NCI-H526 (cell line): ENCODE measurements around the gene SESTD1.
"Not testable (repeated sequence)": the region's sequence is repeated elsewhere in the genome, so short reads cannot be mapped to it uniquely, and the experiment has no call there.

ENCODE experiments used
- DNase-seq, 2 experiments: peaks; one replicate each; lab custom pipeline; 2025; lab: John Stamatoyannopoulos, UW

SESTD1 gene

GRCh38 chr2:179237209-179237946, 27.3 kb downstream of the SESTD1 start:
- no peak for DNase-seq

DNA sequence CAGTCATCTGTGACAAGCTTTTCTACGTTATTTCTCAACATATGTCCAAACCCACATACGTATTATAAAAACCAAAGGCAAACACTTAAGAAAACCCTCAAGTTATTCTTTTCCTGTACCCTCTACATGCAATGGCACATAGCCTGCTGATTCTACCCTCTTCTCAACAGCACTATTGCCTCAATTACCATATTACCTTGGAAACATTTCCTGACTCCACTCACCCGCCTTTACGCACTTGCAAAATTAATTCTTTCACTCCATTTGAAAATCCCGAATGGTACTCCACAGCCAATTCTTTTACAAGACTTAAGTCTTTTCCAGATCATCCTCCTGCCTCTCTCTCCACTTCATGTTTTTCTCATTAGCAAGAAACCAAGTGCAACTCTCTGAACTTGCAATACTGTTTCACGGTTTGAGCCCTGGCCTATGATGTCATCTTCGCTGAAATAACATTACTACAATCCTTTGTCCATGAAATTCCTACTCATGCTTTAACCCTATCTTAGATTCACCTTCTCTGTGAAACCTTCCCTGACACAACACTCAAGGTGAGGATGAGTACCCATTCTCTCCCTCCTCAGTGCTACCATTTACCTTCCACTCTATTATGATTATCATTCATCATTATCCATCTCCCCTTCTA, 29.0 kb downstream of the SESTD1 start:
- DNase-seq = no peak

GRCh38 chr2:179234658-179235240, 29.9 kb downstream of the SESTD1 start:
- DNase-seq = no peak

GRCh38 chr2:179233626-179234430, 30.8 kb downstream of the SESTD1 start:
- no peak for DNase-seq

DNA sequence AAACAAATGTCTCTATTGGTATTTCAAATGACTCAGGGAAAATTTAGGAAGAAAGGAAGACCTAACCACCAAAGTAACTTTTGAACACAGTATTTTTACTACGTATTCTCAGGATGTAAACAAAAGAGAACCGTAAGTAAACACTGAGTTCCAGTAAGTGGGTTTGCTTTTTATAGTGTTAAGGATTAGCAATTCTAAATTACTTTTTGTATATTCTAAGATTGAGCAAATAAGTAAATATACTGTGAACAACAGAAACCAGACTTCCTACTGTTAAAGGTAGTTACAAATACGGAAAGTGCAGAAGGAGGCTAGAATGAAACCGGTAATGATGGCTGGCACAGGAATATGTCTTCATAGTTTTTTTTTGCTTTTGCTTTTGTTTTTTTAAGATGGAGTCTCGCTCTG, 31.5 kb downstream of the SESTD1 start:
- no peak for DNase-seq

- DNase-seq = no peak
Observed at GRCh38 chr2:179226961-179227259, 37.7 kb downstream of the SESTD1 start.

DNA sequence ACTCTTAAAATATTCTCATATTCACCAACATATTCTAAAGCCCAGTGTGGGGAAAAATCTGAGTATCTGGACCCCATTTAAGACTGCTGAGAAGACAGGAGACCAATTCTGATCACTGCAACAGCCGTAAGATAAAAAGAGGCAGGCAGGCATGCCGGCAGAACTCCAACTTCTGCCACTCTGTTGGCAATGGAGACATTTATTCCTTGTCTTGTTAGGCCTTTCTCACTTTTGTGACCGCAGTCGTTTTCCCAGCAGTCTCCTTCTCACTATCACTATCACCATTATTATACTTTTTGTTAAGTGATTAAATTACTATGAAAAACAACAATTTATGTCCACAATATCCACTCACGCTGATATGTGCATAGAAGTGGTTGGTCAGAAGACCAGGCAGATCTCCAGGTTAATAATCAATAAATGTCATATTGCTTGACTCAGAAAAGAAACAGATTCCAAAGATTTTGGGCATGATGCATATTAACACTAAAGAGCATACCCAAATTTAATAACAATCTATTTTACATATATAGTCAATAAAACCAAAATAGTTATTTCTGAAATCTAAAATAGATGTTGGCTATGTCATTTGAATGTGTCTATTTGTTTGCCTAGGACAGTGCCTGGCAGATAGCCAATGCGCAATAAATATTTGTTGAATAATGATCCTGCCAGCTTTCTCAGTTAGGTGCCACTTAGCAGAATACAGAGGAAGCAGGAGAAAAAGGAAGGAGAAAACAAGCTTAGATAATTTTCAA, 38.2 kb downstream of the SESTD1 start:
- no peak for DNase-seq

DNA sequence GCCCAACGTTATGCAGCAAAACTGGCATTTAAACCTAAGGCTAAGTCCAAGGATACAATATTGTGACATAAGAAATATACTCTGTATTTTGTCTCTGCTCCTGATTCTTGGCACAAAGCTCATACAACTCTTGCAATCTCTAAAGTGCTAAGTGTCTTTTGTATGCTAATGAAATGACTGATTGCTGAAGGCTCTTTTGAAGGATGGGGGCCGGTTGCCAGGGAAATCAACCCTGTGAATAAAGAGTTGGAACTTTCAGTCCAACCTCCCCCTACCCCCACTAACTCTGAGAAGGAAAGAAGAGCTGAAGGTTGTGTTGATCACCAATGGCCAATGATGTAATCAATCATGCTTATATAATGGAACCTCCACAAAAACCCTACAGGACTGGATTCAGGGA, 40.3 kb downstream of the SESTD1 start:
- no peak for DNase-seq

- DNase-seq = no peak
Observed at GRCh38 chr2:179222076-179222475, 42.6 kb downstream of the SESTD1 start.

- DNase-seq = peak; percentile 15 to 81
Observed at GRCh38 chr2:179218848-179219594, 45.6 kb downstream of the SESTD1 start.

DNA sequence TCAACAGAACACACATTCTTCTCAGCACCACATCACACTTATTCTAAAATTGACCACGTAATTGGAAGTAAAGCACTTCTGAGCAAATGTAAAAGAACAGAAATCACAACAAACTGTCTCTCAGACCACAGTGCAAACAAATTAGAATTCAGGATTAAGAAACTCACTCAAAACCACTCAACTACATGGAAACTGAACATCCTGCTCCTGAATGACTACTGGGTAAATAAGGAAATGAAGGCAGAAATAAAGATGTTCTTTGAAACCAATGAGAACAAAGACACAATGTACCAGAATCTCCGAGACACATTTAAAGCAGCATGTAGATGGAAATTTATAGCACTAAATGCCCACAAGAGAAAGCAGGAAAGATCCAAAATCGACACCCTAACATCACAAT, 50.0 kb downstream of the SESTD1 start:
- DNase-seq = not testable (repeated sequence)

GRCh38 chr2:179211355-179211754, 53.3 kb downstream of the SESTD1 start:
- no peak for DNase-seq

DNA sequence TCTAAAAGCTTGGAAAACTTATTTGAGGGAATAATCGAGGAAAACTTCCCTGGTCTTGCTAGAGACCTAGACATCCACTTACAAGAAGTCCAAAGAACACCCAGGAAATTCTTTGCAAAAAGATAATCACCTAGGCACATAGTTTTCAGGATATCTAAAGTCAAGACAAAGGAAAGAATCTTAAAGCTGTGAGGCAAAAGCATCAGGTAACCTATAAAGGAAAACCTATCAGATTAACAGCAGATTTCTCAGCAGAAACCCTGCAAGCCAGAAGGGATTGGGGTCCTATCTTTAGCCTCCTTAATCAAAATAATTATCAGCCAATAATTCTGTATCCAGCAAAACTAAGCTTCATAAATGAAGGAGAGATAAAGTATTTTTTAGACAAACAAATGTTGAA, 56.4 kb downstream of the SESTD1 start:
- DNase-seq = not testable (repeated sequence)

DNA sequence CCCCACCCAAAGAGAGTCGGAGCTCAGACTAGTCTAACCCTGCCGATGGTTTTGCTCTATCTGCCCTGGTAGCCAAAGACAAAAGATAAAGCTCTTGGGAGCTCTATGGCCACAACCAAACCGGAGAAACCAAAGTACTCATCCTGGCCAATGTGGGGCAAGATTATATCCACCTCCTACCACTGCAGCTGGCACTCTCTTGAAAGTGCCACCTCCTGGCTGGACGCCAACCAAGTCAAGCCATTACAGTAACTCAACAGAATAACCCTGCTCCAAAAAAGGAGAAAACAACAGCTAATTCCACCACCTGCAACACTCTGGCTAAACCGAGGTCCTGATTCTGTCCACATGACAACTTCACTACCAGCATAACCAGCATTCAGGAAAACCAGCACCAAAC, 57.6 kb downstream of the SESTD1 start:
- DNase-seq = no peak

DNA sequence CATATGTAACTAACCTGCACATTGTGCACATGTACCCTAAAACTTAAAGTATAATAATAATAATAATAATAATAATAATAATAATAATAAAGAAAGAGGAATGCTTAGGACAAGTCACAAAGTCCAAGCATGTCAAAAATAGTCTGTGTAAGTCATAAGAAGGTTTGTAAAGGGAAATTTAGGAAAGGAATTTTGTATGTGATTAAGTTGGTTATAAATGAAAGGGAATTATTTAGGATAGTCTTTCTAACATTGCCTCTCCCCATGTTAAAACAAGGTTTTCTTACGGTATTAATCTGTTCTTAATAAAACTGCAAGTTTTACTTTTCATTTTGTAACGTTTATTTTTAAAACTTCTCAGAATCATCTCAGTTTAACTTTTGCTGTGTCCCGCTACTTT, 62.8 kb downstream of the SESTD1 start:
- peak in 1 of 2 experiments; percentile 14 for DNase-seq

- not testable (repeated sequence) for DNase-seq
Observed at GRCh38 chr2:179195926-179196590, 68.6 kb downstream of the SESTD1 start.

GRCh38 chr2:179195141-179195540, 69.5 kb downstream of the SESTD1 start:
- no peak for DNase-seq

DNA sequence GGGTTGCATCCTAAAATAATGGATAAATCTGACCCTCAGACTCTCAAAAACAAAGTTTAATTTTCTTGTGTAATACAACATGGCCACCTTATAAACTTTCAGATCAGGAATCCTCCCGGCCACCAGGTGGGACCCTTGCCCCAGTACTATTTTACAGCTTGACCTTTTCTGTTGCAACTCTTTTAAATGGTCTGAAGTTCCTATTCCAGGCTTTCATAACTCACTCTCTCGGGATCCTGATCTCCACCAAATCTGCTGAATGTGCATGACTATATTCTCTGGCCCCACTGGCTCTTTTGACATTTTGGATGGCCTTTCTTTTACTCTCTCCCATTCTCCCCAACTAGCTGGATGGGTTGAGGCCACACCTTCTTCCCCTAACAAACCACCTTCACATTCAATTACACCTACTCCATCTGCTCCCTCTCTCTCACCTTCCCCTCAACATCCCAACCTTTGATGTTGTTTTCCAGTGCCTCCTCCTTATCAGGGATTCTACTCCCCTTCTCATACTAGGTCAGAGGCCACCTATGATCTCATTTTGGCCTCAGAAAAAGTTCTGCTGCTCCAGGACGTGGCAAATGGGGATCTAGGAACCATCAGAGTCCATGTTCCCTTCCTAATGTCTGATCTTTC, 70.8 kb downstream of the SESTD1 start:
- DNase-seq = no peak

GRCh38 chr2:179191110-179191509, 73.5 kb downstream of the SESTD1 start:
- no peak for DNase-seq

GRCh38 chr2:179186126-179186525, 78.5 kb downstream of the SESTD1 start:
- DNase-seq = no peak
